Natural killer cell (primary cell): ENCODE results near the gene MIPEP. TPM values are rescaled to one million over a fixed set of nuclear protein-coding genes. Genes with fewer than 3 reads are reported as not detected.

Source experiments
- ATAC-seq, 3 donors: fragments of 150-1000 bp in 2 of 3; fragments of 200-7000 bp in 1 of 3; cut with Tn5 transposase; 1 replicate in 1 of 3; 2 replicates in 2 of 3; pipeline ENCODE4 v1.10.0; 2021; ENCODE audit warnings: mild to moderate bottlenecking in 2 of 3, moderate library complexity in 2 of 3
- DNase-seq, 2 donors: peaks; one replicate each; pipeline versions ENCODE4 v3.0.0 to v3.0.0-alpha.2; 2013 to 2021; ENCODE audit warnings: mixed read lengths in 1 of 2
- H3K27ac ChIP-seq: one replicate; pipeline ENCODE4 v1.5.1; 2013; ENCODE audit warnings: mild to moderate bottlenecking, low read length
- H3K27me3 ChIP-seq: one replicate; pipeline ENCODE4 v1.6.1; 2013; ENCODE audit warnings: low read length; ENCODE audit not compliant: control insufficient read depth, insufficient read depth
- H3K36me3 ChIP-seq: one replicate; pipeline ENCODE4 v1.6.1; 2013; ENCODE audit warnings: low read length; ENCODE audit not compliant: control insufficient read depth, insufficient read depth
- H3K4me1 ChIP-seq: one replicate; pipeline ENCODE4 v1.6.1; 2013; ENCODE audit warnings: low read length; ENCODE audit not compliant: control insufficient read depth, insufficient read depth
- H3K4me3 ChIP-seq: one replicate; pipeline ENCODE4 v1.5.1; 2013; ENCODE audit warnings: low read length
- H3K9me3 ChIP-seq: one replicate; pipeline ENCODE4 v1.6.1; 2013; ENCODE audit warnings: low read length; ENCODE audit not compliant: control insufficient read depth, insufficient read depth
- H3K27ac Mint-ChIP-seq, 2 donors: one replicate each; pipeline ENCODE4 v1.8.0; 2022; ENCODE audit warnings: mild to moderate bottlenecking in 2 of 2, mixed read lengths in 2 of 2, moderate library complexity in 1 of 2
- H3K27me3 Mint-ChIP-seq, 2 donors: one replicate each; pipeline ENCODE4 v1.8.0; 2022; ENCODE audit warnings: low read depth in 2 of 2, mixed read lengths in 2 of 2
- H3K36me3 Mint-ChIP-seq: one replicate; pipeline ENCODE4 v1.8.0; 2022; ENCODE audit warnings: mixed read lengths
- H3K4me1 Mint-ChIP-seq, 2 donors: one replicate each; pipeline ENCODE4 v1.8.0; 2022; ENCODE audit warnings: mixed read lengths in 2 of 2
- H3K4me3 Mint-ChIP-seq: one replicate; pipeline ENCODE4 v1.8.0; 2022; ENCODE audit warnings: mild to moderate bottlenecking, moderate library complexity, mixed read lengths
- H3K9me3 Mint-ChIP-seq, 2 donors: one replicate each; pipeline ENCODE4 v1.8.0; 2022; ENCODE audit warnings: mixed read lengths in 2 of 2
- CTCF ChIP-seq: fragments of 200-600 bp; IDR thresholded peaks from one replicate; pipeline ENCODE4 v1.8.0; 2022; ENCODE audit warnings: antibody characterized with exemption
- WGBS: methylation state at CpG from one replicate; pipeline ENCODE4 v1.1.7; 2013; ENCODE audit warnings: missing lambda C conversion rate; ENCODE audit not compliant: insufficient coverage; 5-methylcytosine and 5-hydroxymethylcytosine counted together
- intact Hi-C: fragments of 100-400 bp; cut with micrococcal nuclease; formaldehyde crosslinking; loops from one replicate; pipeline ENCODE4 v1.14.2; 2022
- total RNA-seq, 4 donors: library from RNA; stranded (reverse); fragments of 120-200 nt in 1 of 4; gene quantifications; one replicate each; pipeline versions ENCODE4 v1.2.3 to v1.2.4, GENCODE V29; 2013 to 2022

Gene MIPEP
- total RNA-seq, 3 donors from 2014 or later (not counting 1 experiment from before 2014, with no cell fraction given): 9.7 to 10.1 (median 9.7) TPM

- Mint-ChIP-seq H3K27ac (peak overlapping the region; percentile 82 to 91), H3K4me1 (peaks cover 11 to 21% of the 10 kb centered on the region in 2 donors), H3K9me3 (no peaks in the 10 kb centered on the region), H3K4me3 (peak overlapping the region; percentile 86), H3K36me3 (no peaks in the 10 kb centered on the region), H3K27me3 (peaks cover 0 to 6% of the 10 kb centered on the region in 2 donors)
- H3K27me3 ChIP-seq: no peaks in the 10 kb centered on the region
- TF ChIP-seq CTCF: no peak
- peaks cover 16% of the 10 kb centered on the region for H3K4me1 ChIP-seq
- ATAC-seq: peak; percentile 93 to 97 (median 96)
- intact Hi-C loops: no loop called here
- peak; percentile 47 to 70 for DNase-seq
- WGBS: 31% methylated on average over 46 of the region's 46 CpGs
- no peaks in the 10 kb centered on the region for H3K36me3 ChIP-seq
- peak overlapping the region; percentile 72 for H3K27ac ChIP-seq
- H3K4me3 ChIP-seq: peak overlapping the region; percentile 19
- no peaks in the 10 kb centered on the region for H3K9me3 ChIP-seq
Observed at GRCh38 chr13:23695711-23696464, 193.3 kb downstream of the MIPEP start.

- Mint-ChIP-seq H3K27ac (peak overlapping the region in 1 of 2 donors; percentile 56), H3K4me3 (peak overlapping the region; percentile 66), H3K4me1 (peaks cover 11 to 21% of the 10 kb centered on the region in 2 donors), H3K27me3 (no peaks in the 10 kb centered on the region), H3K36me3 (no peaks in the 10 kb centered on the region), H3K9me3 (no peaks in the 10 kb centered on the region)
- no peak for TF ChIP-seq CTCF
- no peak for ATAC-seq
- no peak overlapping the region for H3K27ac ChIP-seq
- H3K27me3 ChIP-seq: no peaks in the 10 kb centered on the region
- intact Hi-C loops: no loop called here
- H3K36me3 ChIP-seq: no peaks in the 10 kb centered on the region
- H3K4me1 ChIP-seq: peaks cover 16% of the 10 kb centered on the region
- no peak for DNase-seq
- H3K4me3 ChIP-seq: no peak overlapping the region
- WGBS: 89% methylated on average over 28 of the region's 28 CpGs
- no peaks in the 10 kb centered on the region for H3K9me3 ChIP-seq
Observed at GRCh38 chr13:23695196-23695595, 194.0 kb downstream of the MIPEP start.

GRCh38 chr13:23692816-23693215, 196.4 kb downstream of the MIPEP start:
- Mint-ChIP-seq H3K4me3 (no peak overlapping the region), H3K9me3 (no peaks in the 10 kb centered on the region), H3K4me1 (peaks cover 11 to 20% of the 10 kb centered on the region in 2 donors), H3K36me3 (no peaks in the 10 kb centered on the region), H3K27me3 (no peaks in the 10 kb centered on the region), H3K27ac (no peak overlapping the region)
- Histone ChIP-seq H3K4me1 (peaks cover 16% of the 10 kb centered on the region), H3K9me3 (no peaks in the 10 kb centered on the region), H3K36me3 (no peaks in the 10 kb centered on the region), H3K27ac (no peak overlapping the region), H3K4me3 (no peak overlapping the region), H3K27me3 (no peaks in the 10 kb centered on the region)
- no peak for DNase-seq
- intact Hi-C loops: no loop called here
- WGBS: 75% methylated on average over 1 of the region's 3 CpGs
- no peak for ATAC-seq
- TF ChIP-seq CTCF: no peak
